Brain microvascular endothelial cell (primary cell): Measurements from ENCODE around the gene PEAR1.
A peak's percentile ranks its signal among the peaks of the same experiment; 100 is the strongest.

Experiments used
- DNase-seq: peaks from one replicate; pipeline ENCODE4 v3.0.0-alpha.2; 2020
- H3K27ac ChIP-seq: fragments of 250-450 bp; sonication (Bioruptor Pico); 2 replicates; pipeline ENCODE4 v1.5.1; 2020; ENCODE audit warnings: mild to moderate bottlenecking, moderate library complexity
- H3K27me3 ChIP-seq: fragments of 250-450 bp; sonication (Bioruptor Pico); replicated peaks from 2 replicates; pipeline ENCODE4 v1.5.1; 2020; ENCODE audit warnings: mild to moderate bottlenecking
- H3K36me3 ChIP-seq: fragments of 250-450 bp; sonication (Bioruptor Pico); replicated peaks from 2 replicates; pipeline ENCODE4 v1.5.1; 2020; ENCODE audit warnings: mild to moderate bottlenecking
- H3K4me3 ChIP-seq: 2 replicates; pipeline ENCODE4 v1.5.1; 2011; ENCODE audit warnings: low read depth, mild to moderate bottlenecking, control low read depth, low read length, moderate library complexity
- CTCF ChIP-seq: IDR thresholded peaks from 2 replicates; pipeline ENCODE4 v1.5.1; 2011; ENCODE audit warnings: low read depth, mild to moderate bottlenecking, moderate library complexity, low read length, control low read depth, inconsistent platforms; ENCODE audit errors: missing control alignments
- in situ Hi-C: cut with HindIII; loops from 2 replicates; pipeline ENCODE4 v1.10.0; 2017; ENCODE audit warnings: low sequenced_read_pairs, low pct_ligation_motif_present

Gene PEAR1

GRCh38 chr1:156894001-156894400, 483 bp downstream of the PEAR1 start:
- in situ Hi-C loops: no loop called here
- no peak for DNase-seq
- no peaks in the 10 kb centered on the region for H3K36me3 ChIP-seq
- TF ChIP-seq CTCF: no peak
- H3K4me3 ChIP-seq: peak overlapping the region; percentile 54
- H3K27me3 ChIP-seq: no peaks in the 10 kb centered on the region
- H3K27ac ChIP-seq: no peak overlapping the region

GRCh38 chr1:156894711-156895454, 1.4 kb downstream of the PEAR1 start:
- Histone ChIP-seq H3K27me3 (no peaks in the 10 kb centered on the region), H3K4me3 (peak overlapping the region; percentile 54), H3K36me3 (no peaks in the 10 kb centered on the region), H3K27ac (peak overlapping the region; percentile 35)
- in situ Hi-C loops: no loop called here
- TF ChIP-seq CTCF: no peak
- no peak for DNase-seq

GRCh38 chr1:156895455-156895812, 1.9 kb downstream of the PEAR1 start:
- Histone ChIP-seq H3K4me3 (no peak overlapping the region), H3K36me3 (no peaks in the 10 kb centered on the region), H3K27me3 (no peaks in the 10 kb centered on the region), H3K27ac (peak overlapping the region; percentile 35)
- no peak for TF ChIP-seq CTCF
- in situ Hi-C loops: no loop called here
- DNase-seq: no peak

DNA sequence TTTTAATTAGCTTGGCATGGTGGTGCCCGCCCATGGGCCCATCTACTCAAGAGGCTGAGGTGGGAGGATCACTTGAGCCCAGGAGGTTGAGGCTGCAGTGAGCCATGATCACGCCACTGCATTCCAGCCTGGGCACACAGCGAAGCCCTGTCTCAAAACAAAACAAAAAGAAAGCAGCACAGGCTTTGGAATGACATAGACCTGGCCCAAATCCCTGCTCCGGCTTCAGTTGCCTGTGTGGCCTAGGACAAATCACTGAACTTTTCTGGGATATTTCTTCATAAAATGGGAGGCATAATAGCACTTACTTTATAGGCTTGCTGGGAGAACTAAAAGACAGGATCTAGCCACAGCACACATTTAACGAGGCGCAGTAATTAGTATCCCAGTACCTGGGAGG, 2.4 kb downstream of the PEAR1 start:
- no peaks in the 10 kb centered on the region for H3K27me3 ChIP-seq
- in situ Hi-C loops: no loop called here
- H3K36me3 ChIP-seq: no peaks in the 10 kb centered on the region
- DNase-seq: no peak
- no peak for TF ChIP-seq CTCF
- H3K4me3 ChIP-seq: no peak overlapping the region
- peak overlapping the region; percentile 35 for H3K27ac ChIP-seq

- DNase-seq: peak; percentile 81
- TF ChIP-seq CTCF: no peak
- Histone ChIP-seq H3K36me3 (no peaks in the 10 kb centered on the region), H3K27ac (peak overlapping the region; percentile 90), H3K4me3 (no peak overlapping the region), H3K27me3 (no peaks in the 10 kb centered on the region)
- in situ Hi-C loops: no loop called here
Measured at GRCh38 chr1:156896490-156897033, 3.0 kb downstream of the PEAR1 start.
